ENCODE data around the gene ZNF599.
A peak's percentile ranks its signal among the peaks of the same experiment; 100 is the strongest.

The ZNF599 gene

DNA sequence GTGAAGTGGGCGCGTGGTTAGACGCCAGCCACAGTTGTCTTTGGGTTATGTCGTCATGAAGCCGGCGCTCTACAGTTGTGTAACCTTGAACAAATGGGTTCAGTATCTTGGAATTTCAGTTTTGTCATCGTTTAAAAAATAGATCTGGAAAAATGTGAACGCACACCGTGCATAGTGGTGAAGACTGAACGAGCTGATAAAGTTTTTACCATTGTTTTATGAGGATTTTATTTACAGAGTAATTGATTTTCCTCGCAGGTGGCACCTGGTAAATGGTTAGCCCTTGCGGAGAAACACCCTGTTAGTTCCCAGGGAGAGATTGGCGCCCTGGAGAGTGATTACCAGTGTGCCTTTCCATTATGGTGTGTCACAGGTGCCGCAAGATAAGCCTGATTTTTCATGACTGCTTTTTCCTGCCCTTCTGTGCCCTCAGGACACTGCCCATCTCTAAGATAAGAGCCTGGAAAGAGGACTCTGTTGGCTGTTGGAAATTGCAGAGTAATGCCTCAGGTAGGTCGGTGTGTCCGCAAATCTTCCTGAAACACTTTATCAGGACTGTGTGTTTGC, 38.4 kb downstream of the ZNF599 start:
- no peak for DNase-seq

- DNase-seq, result peak; percentile 31
Measured at GRCh38 chr19:34733746-34734536, 39.1 kb downstream of the ZNF599 start, which contains the start of gene ZNF181. Gene ZNF181, plus strand, starts transcription at chr19:34734243. Its CDS starts 795 bp downstream, at chr19:34735038.

DNA sequence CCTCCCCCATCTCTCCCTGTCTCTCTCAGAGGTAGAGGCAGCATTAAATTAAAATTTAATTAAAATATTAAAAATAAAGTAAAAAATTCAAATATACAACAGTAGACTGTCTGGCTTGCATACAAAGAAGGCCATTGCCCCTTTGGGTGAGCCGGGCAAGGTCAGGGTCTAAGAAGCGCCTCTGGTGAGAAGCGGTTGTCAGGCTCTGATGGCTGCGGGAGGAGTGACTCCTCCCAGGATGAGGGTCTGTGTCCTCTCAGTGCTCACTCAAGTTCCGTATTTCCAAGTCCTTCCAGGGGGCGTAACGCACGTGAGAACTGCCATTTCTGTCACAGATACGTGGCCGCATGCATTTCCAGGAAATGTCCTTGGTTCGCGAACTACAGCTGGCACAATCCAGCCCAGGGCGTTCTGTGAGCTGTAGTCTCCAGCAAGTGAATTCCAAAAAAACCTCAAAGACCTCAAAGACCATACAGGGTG, 39.7 kb downstream of the ZNF599 start:
- DNase-seq, result no peak

DNA sequence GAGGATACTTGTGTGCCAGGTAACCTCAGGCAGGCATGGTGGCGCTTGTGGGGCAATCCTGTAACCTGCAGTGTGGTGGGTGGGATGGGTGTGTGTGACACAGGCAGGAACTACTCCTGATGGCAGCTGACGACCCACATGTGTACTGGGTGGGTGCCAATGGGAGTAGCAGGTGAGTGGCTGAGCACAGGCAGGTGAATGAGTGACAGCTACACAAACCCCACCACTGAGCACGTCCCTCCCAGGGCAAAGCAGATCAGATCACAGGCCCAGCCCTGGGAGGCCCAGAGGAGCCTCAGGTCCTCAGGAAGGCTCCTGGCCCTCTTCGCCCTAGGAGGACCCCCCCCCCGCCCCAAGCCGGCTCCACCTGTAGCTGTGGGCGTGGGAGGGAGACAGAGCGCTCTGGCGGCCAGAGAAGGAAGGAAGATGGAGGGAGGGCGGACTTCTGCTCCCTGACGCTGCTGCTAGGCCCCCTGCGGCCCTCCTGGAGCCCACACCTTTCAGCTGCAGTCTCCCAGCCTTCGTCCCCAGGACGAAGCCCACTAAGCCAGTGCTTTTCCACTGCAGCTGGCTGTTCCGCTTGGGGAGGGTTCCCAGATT, 40.3 kb downstream of the ZNF599 start:
- DNase-seq, result no peak

DNA sequence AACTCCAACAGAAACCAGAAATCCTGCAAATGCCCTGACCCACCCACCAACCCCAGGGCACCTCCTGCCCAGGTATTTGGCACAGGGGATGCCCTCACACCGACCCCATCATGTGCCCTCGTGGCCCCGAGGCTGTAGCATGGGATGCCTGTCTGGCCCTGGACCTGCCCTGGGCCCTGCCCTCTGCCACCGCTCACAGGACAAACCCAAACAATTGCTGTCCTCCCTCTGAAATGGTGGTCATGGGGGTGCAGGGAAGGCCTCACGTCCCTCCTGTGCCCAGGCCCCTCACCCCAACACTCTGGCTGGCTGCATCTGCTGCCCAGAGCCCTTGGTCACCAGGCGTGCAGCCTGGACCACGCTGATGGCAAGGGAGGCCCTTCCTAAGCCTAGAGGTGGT, 41.1 kb downstream of the ZNF599 start:
- DNase-seq, result no peak

GRCh38 chr19:34731019-34731829, 41.8 kb downstream of the ZNF599 start:
- DNase-seq, result no peak

DNA sequence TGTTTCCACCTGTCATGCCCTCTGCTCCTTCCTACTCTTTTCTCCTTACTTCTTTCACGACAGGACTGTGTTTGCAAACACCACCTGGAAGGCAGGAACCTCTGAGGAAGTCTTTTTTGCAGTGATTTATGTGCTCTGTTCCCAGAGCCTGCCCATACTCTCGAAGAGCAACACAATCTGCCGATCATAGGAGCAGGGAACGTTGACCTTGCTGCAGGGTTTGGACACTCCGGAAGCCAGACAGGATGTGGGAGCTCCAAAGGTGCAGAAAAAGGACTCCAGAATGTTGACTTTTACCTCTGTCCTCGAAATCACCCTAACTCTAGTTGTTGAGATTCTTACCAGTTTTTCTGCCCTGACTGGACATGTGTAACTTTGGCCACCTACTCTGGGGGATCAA, 47.6 kb downstream of the ZNF599 start:
- no peak for DNase-seq

- no peak for DNase-seq
Measured at GRCh38 chr19:34722353-34722752, 50.7 kb downstream of the ZNF599 start.

GRCh38 chr19:34715357-34715756, 57.7 kb downstream of the ZNF599 start:
- DNase-seq, result no peak

- no peak for DNase-seq
Measured at GRCh38 chr19:34713262-34713637, 59.8 kb downstream of the ZNF599 start.

DNA sequence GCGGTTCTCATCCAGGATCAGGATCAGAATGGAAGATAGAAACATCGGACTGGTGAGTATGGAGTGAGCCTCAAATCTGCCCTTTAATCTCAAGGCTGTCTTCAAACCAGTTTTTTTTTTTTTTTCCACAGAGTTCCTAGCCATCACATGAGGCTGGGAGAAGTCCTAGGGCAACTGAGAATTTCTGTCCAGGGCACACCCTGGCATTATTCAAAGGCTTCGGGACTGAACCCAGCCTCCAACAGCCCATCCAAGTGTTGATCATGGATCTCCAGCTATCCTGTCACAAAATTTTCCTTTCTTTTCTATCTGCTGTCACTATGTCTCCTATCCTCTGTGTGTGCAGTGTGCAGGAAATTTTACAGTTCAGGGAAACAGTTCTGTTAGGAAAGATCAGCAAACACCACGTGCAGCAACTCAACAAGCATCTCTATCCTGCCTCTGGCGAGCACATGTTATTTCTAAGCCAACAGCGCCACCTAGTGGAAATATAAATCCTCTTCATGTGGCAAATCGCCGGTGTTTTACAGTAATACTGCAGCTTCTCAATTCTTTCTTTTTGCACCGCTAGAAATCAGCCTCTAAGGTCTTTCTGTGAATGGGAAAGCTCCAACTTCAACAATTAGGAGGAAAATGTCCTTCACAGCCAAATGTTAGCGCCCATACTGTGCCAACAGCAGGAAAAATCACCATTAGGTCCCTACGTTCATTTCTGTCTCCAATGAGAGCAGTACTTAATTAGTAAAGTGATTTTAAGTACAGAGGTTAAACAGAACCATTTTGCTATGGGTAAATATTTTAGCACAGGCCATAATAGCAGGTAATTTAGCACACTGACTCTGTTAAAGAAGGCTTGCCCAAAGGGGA, 60.4 kb downstream of the ZNF599 start:
- no peak for DNase-seq

DNA sequence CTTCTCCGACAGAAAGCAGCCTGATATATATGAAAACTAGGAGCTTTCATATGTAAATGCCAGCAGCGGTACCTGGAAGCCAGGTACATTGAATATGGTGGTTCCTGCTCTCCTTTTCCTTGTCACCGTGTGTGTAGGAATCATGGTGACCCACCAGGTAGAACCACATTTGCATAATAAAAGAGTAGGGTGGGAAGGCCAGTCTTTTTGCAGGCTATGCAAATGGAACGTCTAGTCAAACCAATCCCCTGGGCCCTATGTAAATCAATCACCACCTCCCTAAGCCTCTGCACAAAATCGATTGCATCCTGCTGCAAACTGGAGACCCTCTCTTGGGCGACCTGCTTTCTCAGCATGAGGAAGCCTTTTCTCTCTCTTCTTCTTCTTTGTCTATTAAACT, 61.1 kb downstream of the ZNF599 start:
- no peak for DNase-seq
